Femur (tissue), 1 donor: ENCODE results near the gene KRTAP5-4.
"Not testable (repeated sequence)": the region's sequence is repeated elsewhere in the genome, so short reads cannot be mapped to it uniquely, and the experiment has no call there.

Experiments used
- DNase-seq: peaks from one replicate; pipeline ENCODE4 v3.0.0-alpha.2; 2017

The KRTAP5-4 gene

GRCh38 chr11:1652771-1653540 is 31.0 kb upstream of the KRTAP5-4 start:
- DNase-seq, result peak; percentile 87

- no peak for DNase-seq
These were observed 30.5 kb upstream of the KRTAP5-4 start for GRCh38 chr11:1652442-1652770.

GRCh38 chr11:1652026-1652425 is 30.1 kb upstream of the KRTAP5-4 start:
- DNase-seq, result peak; percentile 26

- peak; percentile 4 for DNase-seq
These were observed 29.6 kb upstream of the KRTAP5-4 start for GRCh38 chr11:1651411-1651980.

GRCh38 chr11:1650918-1651262 is 29.0 kb upstream of the KRTAP5-4 start:
- peak; percentile 13 for DNase-seq

GRCh38 chr11:1650034-1650917 is 28.3 kb upstream of the KRTAP5-4 start:
- DNase-seq, result peak; percentile 8

GRCh38 chr11:1648653-1649420 is 26.9 kb upstream of the KRTAP5-4 start:
- peak; percentile 3 for DNase-seq

- no peak for DNase-seq
These were observed 26.1 kb upstream of the KRTAP5-4 start for GRCh38 chr11:1647901-1648652.

GRCh38 chr11:1646540-1646939 is 24.6 kb upstream of the KRTAP5-4 start:
- not testable (repeated sequence) for DNase-seq

- peak; percentile 13 for DNase-seq
These were observed 23.5 kb upstream of the KRTAP5-4 start for GRCh38 chr11:1645357-1645821.

- DNase-seq, result peak; percentile 10
These were observed 22.8 kb upstream of the KRTAP5-4 start for GRCh38 chr11:1644601-1645356.

- peak; percentile 14 for DNase-seq
These were observed 21.3 kb upstream of the KRTAP5-4 start for GRCh38 chr11:1643146-1643690.

- DNase-seq, result peak; percentile 12
These were observed 20.6 kb upstream of the KRTAP5-4 start for GRCh38 chr11:1642288-1643145.

- DNase-seq, result no peak
These were observed 19.2 kb upstream of the KRTAP5-4 start for GRCh38 chr11:1641096-1641495.

GRCh38 chr11:1640076-1640946 is 18.4 kb upstream of the KRTAP5-4 start:
- no peak for DNase-seq

GRCh38 chr11:1639666-1640065 is 17.7 kb upstream of the KRTAP5-4 start:
- DNase-seq, result no peak

- DNase-seq, result no peak
These were observed 17.2 kb upstream of the KRTAP5-4 start for GRCh38 chr11:1639102-1639620.

GRCh38 chr11:1638344-1638743 is 16.4 kb upstream of the KRTAP5-4 start:
- no peak for DNase-seq

GRCh38 chr11:1637628-1638027 is 15.7 kb upstream of the KRTAP5-4 start:
- no peak for DNase-seq
